Umbilical cord (tissue), 2 donors: ENCODE results near the gene NPW. TPM values are rescaled to one million over a fixed set of nuclear protein-coding genes. Genes with fewer than 3 reads are reported as not detected.
"Not testable (repeated sequence)": the region's sequence is repeated elsewhere in the genome, so short reads cannot be mapped to it uniquely, and the experiment has no call there.

Source experiments
- DNase-seq: peaks from one replicate; pipeline ENCODE4 v3.0.0-alpha.2; 2015; ENCODE audit warnings: low spot score
- total RNA-seq: library from RNA; depleted of rRNA; stranded (reverse); fragments of >200 nt; gene quantifications from one replicate; pipeline ENCODE4 v1.2.3, GENCODE V29; 2014; ENCODE audit warnings: low replicate concordance; ENCODE audit not compliant: insufficient read depth

The NPW gene
- total RNA-seq, 1 donor from 2014 or later = not detected

GRCh38 chr16:2019921-2020831 lies 591 bp downstream of the NPW start:
- no peak for DNase-seq

GRCh38 chr16:2022723-2023091 lies 3.1 kb downstream of the NPW start:
- DNase-seq = peak; percentile 88

GRCh38 chr16:2023092-2024031 lies 3.8 kb downstream of the NPW start:
- peak; percentile 95 for DNase-seq

- DNase-seq = no peak
These were observed 4.4 kb downstream of the NPW start for GRCh38 chr16:2024032-2024420.

GRCh38 chr16:2025251-2025650 lies 5.7 kb downstream of the NPW start:
- DNase-seq = no peak

GRCh38 chr16:2025878-2026460 lies 6.4 kb downstream of the NPW start:
- DNase-seq = no peak

GRCh38 chr16:2026461-2027023 lies 7.0 kb downstream of the NPW start, which contains the start of gene NHERF2:
Gene NHERF2 (plus strand): TSS chr16:2026902. CDS start chr16:2027006, 104 bp downstream.
- no peak for DNase-seq

GRCh38 chr16:2027024-2028010 lies 7.7 kb downstream of the NPW start:
- no peak for DNase-seq

GRCh38 chr16:2028146-2028545 lies 8.6 kb downstream of the NPW start:
- no peak for DNase-seq

GRCh38 chr16:2028620-2029220 lies 9.1 kb downstream of the NPW start:
- no peak for DNase-seq

GRCh38 chr16:2029350-2029749 lies 9.8 kb downstream of the NPW start:
- no peak for DNase-seq

GRCh38 chr16:2030036-2030435 lies 10.5 kb downstream of the NPW start:
- DNase-seq = no peak

- DNase-seq = no peak
These were observed 11.5 kb downstream of the NPW start for GRCh38 chr16:2031081-2031577.

- no peak for DNase-seq
These were observed 12.9 kb downstream of the NPW start for GRCh38 chr16:2032285-2033056.

- peak; percentile 72 for DNase-seq
These were observed 13.7 kb downstream of the NPW start for GRCh38 chr16:2033057-2033908.

GRCh38 chr16:2033909-2034695 lies 14.5 kb downstream of the NPW start:
- DNase-seq = not testable (repeated sequence)
